T-helper 22 cell (primary cell): Measurements from ENCODE around the gene GRK7.
"Not testable (repeated sequence)": the region's sequence is repeated elsewhere in the genome, so short reads cannot be mapped to it uniquely, and the experiment has no call there.

Experiments
- DNase-seq: peaks from one replicate; pipeline ENCODE4 v3.0.0-alpha.2; 2020; ENCODE audit warnings: low read depth

The GRK7 gene

DNA sequence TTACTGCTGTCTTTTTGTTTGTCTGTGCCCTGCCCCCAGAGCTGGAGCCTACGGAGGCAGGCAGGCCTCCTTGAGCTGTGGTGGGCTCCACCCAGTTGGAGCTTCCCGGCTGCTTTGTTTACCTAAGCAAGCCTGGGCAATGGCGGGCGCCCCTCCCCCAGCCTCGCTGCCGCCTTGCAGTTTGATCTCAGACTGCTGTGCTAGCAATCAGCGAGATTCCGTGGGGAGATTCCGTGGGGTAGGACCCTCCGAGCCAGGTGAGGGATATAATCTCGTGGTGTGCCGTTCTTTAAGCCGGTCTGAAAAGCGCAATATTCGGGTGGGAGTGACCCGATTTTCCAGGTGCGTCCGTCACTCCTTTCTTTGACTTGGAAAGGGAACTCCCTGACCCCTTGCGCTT lies 656 bp upstream of the GRK7 start:
- not testable (repeated sequence) for DNase-seq

DNA sequence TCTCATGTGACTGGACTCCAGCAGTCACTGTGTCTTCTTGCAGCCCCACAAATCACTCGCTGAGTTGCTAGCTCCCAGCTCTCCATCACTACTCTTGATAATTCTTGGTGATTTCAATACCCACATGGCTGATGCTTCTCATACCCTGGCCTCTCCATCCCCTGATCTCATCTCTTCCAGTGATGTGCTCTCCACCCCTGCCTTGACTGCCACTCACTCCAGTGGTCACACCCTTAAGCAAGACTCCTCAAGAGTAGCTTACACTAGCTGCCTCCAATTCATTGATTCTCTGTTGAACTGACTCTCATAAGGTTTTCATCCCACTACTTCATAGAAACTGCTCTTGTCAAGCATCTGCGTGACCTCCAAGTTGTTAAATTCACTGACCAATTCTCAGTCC lies 837 bp downstream of the GRK7 start:
- DNase-seq: no peak

DNA sequence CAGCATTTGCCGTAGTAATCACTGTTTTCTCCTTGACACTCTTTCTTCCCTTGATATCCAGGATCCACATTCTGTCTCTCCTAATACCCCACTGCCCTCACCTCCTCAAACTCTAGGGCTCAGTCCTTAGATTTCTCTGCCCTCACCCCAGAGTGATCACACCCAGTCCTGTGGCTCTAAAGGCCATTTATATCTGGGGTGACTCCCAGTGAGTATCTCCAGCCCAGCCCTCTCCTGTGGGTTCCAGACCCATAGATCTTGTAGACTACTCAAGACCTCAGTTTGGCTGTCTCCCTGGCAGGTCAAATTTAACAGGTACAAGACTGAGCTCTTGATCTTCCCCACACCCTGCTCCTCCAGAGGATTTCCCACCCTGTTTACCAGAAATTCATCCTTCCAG lies 1.3 kb downstream of the GRK7 start:
- no peak for DNase-seq

DNA sequence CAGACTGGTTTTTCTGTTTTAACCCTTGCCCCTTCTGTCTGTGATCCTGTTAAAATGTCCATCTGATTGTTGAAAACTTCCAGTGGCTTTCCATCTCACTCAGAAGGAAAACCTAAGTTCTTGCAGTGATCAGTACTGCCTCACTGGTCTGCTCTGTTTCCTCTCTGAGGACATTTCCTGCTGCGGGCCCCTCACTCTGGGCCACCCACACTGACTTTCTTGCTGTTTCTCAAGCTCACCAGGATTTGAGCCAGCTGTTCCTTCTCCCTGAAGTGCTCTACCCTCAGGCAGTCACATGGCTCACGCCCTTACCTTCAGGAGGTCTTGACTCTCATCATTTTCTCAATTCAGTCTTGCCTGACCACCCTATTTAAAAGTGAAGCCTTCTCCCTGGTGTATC lies 1.8 kb downstream of the GRK7 start:
- no peak for DNase-seq

DNA sequence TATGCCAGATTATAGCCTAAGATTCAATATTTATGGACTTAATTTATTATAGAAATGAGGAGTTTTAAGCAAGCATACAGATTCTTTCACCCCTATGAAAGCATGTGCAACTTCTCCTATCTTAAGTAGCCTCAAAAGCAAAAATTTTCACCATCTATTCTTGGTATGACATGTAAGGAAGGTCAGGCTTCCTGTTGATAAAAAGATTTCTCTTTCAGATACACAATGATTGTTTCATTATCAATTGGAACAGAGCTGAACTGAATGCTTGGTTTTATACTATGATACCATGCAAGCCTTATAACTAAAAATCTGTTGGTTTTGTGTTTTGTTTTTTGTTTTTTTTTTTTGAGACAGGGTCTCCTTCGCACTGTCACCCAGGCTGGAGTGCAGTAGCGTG lies 3.9 kb downstream of the GRK7 start:
- DNase-seq: no peak

DNA sequence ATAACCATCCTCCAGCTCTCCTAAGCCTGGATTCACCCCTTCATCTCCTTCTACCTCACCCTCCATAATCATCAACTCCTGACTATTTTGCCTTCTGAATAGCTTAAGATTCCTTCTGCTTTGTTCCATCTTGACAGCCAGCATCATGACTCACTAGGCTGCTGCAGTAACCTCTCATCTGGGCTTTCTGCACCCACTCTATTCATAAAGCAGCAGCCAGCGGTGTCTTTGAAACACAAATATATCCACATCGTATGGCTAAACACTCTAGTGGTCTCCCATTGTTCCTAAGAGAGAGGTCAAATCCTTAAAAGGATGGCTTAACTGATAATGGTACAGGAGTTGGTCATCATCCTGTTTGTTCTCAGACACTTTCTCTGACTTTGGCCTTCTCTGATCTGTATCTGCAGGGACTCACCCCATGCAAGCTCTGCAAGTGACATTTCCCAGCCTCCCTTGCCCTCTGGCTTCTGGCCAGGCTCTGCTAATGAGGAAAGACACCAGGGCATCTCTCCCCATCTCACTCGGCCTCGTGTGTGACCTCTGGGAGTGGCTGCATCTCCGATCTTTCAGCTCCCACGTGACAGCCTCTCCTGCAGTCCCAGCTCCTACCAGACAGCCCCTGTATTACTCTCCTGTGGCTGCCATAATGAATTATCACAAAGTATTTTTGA lies 6.2 kb downstream of the GRK7 start:
- DNase-seq: no peak

DNA sequence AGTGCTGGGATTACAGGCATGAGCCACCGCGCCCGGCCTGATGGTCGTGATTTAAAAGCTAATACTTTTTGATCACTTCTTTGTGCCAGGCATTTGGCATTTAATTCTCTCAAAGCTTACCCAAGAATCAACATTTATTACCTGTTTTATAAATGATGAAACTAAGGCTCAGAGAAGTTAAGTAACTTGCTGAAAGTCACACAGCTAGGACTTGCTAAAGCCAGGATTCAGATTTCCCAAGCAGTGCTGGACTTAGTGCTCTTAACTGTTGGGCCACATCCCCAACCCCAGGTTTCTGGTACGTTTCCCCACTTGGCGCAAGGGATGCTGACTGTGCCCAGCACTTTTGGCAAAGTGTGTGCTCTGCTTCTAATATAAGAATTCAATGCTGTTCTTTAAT lies 10.5 kb downstream of the GRK7 start:
- DNase-seq: no peak

DNA sequence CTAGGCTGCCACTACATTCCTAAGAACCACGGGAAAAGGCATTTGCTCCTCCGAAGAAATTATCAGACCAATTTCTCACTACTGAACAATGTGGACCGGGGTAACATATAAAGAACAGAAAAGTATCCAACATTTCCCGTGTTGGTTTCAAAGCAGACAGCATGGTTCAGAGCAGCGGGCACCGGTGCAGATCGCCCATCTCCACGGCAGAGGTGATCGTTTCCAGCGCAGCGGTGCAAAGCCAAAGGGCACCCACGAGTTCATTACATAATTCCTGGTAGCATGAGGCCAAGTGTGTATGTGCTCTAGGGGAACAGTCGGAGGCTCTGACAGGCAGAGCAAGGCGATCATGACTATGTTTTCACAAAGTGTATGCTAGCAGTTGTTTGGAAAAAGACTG lies 13.2 kb downstream of the GRK7 start:
- DNase-seq: no peak

DNA sequence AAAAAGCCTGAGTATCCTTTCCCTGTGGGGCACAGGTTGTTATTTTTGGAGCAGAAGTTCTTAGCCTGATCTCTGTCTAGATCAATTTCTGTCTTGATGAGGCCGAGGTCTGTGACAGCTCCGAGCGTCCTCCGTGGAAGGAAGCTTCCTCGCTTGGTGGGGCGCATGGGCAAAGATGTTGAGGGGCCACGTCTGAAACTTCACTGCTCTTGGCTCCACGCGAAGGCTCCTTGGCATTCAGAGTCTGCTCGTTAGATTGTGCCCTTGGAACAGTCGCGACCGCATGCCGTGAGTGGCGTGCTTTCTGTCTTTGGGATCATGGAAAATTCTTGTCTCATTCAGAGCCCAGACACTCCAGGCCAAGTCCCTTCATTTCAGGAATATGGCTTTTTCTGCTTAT lies 13.7 kb downstream of the GRK7 start:
- DNase-seq: no peak

DNA sequence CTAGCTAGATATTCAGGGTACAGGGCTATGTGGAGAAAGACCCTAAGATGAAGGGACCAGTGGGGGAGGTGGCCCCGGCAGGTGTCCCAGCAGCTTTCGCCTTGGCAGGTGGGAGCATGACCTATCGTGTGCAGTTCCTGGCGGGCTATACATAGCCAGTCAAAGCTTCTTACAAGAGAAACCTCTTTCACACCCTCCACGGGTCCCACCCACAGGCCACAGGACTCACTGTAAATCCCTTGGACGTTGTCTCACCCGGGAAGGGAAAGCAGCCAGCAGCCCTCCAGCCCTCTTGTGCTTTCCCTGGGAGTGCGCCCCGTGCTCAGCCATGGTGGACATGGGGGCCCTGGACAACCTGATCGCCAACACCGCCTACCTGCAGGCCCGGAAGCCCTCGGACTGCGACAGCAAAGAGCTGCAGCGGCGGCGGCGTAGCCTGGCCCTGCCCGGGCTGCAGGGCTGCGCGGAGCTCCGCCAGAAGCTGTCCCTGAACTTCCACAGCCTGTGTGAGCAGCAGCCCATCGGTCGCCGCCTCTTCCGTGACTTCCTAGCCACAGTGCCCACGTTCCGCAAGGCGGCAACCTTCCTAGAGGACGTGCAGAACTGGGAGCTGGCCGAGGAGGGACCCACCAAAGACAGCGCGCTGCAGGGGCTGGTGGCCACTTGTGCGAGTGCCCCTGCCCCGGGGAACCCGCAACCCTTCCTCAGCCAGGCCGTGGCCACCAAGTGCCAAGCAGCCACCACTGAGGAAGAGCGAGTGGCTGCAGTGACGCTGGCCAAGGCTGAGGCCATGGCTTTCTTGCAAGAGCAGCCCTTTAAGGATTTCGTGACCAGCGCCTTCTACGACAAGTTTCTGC lies 15.0 kb downstream of the GRK7 start:
- DNase-seq: no peak

DNA sequence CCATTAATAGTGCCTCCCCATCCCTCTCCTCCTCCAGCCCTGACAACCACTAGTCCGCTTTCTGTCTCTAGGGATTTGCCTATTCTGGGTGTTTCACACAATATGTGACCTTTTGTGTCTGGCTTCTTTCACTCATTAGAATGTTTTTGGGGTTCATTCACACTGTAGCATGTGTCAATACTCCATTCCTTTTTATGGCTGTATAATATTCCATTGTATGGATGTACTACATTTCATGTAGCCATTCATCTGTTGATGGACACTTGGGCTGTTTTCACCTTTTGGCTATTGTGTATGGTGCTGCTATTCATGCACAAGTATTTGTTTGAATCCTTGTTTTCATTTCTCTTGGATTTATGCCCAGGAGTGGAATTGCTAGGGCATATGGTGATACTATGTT lies 16.5 kb downstream of the GRK7 start:
- no peak for DNase-seq

DNA sequence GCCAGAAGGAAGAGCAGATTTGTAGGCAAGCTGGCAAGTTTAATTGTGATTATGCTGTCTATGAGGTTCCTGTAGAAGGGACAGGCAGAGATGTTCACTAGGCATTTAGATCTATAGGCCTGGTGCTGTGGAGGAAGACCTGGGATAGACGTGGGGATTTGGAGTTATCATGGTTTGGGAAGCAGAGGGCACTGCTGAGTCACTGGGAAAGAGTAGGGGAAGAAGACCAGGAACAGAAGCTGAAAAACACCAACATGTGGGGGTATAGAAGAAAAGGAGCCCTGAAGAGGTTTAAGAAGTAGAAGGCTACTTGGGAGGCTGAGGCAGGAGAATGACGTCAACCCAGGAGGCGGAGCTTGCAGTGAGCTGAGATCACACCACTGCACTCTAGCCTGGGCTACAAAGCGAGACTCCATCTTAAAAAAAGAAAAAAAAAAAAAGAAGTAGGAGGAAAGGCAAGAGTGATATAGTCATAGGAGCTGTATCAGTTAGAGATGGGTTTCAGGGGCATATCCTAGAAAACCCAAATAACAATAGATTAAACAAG lies 19.3 kb downstream of the GRK7 start:
- DNase-seq: no peak

DNA sequence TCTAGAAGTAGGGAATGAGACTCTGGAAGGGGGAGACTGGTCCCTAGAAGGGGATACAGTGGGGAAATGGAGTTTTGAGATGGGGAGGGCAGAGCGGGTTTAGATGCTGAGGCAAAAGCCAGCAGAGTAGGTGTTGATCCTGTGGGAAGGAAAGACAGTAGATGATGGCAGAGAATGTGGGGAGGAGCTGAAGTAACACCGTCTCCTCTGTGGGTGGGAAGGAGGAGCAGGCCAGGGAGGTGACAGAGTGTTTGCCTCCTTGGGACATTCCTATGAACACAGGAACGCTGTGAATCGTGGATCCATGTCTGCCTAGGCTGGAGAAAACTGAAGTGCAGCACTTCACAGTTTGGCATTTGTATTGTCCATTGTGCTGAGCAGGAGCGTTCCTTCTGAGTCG lies 20.4 kb downstream of the GRK7 start:
- DNase-seq: no peak

DNA sequence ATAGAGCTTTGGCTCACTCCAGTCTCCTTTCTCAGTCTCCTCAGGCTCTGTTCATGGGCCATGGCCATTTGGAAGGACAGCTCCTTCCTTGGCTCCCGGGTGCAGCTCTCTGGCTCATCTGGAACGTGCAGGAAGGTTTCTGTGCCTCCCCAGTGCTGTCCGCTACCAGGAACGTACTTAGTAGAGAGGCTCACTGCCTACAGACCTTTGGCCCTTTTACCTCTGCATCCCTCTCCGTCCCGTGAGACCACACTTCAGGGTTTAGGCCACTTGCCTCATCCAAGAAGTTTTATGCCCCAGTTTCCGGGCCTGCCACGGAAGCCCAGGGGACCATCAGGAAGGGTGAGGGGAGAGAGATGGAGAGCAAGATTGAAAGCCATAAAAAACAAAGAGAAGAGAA lies 20.9 kb downstream of the GRK7 start:
- no peak for DNase-seq

DNA sequence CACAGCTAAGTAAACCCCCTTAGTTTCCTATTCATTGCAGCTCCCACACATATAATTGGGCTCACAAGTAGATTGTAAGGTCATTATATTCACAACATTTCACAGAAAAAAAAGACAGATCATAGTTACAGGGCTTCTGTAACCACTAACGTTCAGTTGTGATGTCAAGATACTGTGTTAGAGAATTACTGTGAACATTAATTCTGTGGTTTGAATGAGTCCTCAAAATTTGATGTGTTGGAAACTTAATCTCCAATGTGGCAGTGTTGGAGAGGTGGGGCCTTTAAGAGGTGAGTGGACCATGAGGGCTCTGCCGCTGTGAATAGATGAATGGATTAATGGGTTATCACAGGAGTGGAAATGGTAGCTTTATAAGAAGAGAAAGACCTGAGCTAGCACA lies 21.3 kb downstream of the GRK7 start:
- DNase-seq: no peak

DNA sequence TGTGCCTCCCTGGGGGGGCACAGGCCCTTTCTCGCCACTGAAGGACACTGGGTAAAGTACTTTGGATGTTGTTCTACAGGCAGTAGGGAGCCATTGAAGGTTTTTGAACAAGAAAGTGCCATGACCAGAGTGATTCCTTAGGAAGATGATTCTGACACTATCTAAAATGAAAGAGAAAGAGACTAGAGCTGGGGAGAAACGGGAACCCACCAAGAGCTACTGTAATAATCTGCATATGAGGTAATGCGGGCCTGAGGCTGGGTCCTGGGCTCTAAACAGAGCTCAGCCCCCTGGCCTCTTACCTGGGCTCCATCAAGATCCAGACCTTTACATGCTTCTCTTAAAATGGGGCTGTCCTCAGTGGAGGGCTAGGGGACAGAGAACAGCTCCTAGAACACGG lies 24.9 kb downstream of the GRK7 start:
- no peak for DNase-seq

DNA sequence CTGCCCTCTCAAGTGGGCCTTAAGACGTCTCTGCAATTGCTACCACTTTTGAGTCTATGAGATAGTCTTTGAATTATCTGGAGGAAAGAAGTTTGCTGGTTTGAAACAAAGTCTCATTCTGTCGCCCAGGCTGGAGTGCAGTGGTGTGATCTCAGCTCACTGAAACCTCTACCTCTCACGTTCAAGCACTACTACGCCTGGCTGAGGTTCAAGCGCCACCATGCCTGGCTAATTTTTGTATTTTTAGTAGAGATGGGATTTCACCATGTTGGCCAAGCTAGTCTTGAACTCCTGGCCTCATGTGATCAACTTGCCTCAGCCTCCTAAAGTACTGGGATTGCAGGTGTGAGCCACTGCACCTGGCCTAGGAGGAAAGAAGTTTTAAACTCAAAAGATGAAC lies 25.5 kb downstream of the GRK7 start:
- DNase-seq: not testable (repeated sequence)

DNA sequence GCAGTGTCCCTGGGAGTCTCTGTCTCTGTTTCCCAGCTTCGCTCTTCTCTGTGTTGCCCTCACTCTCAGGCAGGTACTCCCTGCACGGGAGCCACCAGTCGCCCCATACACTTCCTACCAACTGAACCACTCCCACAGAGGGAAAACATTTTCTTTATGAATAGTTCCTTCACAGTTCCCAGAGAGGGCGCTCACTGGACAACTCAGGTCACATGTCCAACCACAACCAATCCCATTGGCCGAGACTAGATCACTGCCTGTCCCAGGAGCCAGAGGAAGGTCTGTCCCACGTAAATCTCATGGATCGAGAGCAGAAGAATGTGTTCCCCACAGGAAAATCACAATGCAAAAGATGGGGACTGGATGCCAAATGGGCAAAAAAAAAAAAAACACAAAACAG lies 26.1 kb downstream of the GRK7 start:
- no peak for DNase-seq

DNA sequence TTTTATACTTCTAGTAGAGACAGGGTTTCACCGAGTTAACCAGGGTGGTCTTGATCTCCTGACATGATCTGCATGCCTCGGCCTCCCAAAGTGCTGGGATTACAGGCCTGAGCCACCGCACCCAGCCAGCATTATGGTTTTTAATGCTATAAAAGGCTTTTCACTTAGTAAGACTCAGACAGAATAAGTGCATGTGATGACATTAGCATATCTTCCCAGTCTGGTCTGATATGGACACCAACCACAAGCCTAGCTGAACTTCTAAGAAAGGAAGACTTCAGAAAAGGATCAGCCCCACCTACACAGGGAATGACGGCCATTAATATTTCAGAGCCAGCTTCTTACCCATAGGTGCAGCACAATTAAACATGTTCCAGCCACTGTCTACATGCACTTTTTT lies 27.0 kb downstream of the GRK7 start:
- no peak for DNase-seq

DNA sequence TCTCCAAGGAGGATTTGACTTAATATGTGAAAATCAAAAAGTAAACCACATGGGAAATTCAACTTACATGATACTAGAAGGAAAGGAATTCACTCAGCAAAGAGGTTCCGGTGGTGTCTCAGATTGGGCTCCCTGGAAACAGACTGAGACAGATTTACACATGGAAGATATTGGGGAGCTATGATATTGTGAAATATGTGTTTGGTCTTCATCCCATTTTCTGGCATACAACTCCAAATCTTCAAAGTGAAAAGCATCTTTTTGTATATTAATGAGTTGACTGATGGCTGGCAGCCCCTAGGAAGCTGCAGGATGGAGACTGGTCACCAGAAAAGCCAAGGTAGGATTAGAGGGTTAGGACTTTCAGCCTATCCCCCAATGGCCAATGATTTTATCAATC lies 29.3 kb downstream of the GRK7 start:
- DNase-seq: no peak

DNA sequence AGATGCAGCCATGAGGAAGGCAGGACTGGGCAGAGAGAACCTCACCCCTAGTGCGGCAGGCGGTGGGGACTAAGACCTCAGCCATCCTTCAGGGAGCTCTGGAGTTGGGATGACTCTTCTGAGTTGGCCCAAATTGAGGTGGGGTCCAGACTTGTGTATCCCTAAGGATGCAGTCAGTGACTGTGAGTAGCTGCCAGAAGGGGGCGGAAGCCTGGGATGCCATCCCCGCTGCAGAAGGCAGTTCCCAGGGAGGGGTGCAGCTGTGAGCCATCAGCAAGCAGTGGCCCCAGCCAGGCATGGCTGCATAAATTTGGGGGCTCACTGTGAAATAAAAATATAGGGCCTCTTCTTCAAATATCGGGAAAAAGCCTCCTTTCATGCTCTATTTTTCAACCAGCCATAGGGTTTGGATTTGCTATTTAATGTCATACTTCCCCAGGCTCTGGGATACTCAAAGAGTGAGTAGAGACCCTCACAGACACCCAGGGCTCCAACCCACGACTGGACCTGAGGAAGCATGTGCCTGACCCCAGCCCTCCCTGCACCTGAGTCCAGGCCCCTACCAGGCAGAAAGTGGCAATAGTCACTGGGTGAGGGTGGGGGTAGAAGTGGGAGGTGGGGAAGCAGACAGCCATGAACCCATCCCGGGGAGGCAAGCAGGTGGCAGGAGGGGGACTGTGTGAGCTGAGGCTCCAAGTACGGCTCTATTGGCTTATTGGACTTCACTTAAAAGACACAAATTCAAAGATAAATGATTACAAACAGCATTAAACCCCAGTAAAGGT lies 30.5 kb downstream of the GRK7 start:
- no peak for DNase-seq

DNA sequence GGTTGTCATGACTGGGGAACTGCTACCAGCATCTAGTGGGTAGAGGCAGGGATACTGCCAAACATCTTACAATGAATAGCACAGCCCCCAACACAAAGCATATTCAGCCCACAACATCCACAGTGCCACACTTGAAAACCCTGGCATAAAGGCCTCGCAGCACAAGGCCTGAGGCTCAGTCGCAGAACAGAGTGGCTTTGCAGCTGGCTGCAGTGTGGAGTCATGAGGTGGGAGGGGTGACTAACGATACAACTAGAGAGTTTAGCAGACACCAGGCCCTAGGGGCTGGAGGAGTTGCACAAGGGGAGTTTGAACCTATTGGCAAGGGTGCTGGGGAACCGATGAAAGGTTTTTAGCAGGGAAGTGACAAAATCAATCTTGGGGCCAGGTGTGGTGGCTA lies 32.1 kb downstream of the GRK7 start:
- DNase-seq: no peak

DNA sequence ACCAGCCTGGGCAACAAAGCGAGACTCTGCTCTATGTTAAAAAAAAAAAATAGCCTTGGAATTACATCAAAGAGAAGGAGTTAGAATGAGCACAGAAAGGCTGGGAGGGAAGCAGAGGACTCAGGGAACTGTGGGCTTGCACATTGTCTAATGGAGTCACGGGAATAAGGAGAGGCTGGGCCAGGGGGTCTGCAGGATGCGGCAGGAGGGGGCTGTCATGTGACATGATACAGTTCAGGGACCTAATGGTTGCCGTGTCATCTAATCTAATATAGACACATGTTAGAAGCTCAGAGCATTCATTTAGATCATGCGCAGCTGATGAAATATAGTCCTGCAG lies 32.5 kb downstream of the GRK7 start:
- DNase-seq: no peak
